ENCODE measurements around the gene NDUFB10. TPM values are rescaled to one million over a fixed set of nuclear protein-coding genes. Genes with fewer than 3 reads are reported as not detected.

Gene NDUFB10
- total RNA-seq, 2 donors from 2014 or later = 65.3 to 122 TPM

DNA sequence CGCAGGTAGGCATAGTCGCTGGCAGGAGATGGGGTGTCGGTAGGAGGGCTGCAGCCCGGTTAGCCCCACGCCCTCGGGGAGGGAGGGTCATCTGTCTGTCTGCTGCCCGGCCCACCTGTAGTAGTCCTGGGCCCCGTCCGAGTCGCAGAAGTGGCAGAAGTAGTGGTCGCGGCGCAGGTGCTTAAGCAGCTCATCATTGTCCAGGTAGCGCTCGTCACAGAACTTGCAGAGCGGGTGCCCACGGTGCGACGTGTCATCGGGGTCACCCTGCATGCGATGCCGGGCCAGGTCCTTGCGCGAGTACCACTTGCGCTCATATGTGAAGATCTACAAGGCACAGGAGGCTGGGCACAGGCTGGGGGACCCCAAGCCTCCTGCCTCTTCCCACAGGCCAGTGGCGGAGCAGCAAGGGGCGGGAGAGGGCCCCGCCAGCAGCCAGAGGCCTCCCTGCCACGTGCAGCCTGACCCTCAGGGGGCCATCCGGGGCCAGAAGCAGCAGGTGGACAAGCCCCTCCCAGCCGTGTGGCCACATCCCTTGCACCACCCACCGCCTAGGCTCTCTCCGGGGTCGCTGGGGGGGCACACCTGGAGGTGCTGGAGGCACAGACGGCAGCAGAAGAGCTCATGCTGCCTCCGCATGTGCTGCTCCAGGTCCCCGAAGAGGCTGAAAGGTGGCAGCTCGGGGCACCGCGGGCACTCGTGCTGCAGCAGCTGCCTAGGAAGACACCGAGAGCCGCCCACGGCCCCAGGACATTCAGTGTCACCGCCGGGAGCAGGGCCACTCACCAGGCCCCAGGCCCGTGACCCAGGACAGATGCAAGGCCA is 43.3 kb downstream of the NDUFB10 start:
- no peak overlapping the region for H3K4me3 Mint-ChIP-seq
- peaks cover 46% of the 10 kb centered on the region for H3K36me3 Mint-ChIP-seq (ENCODE audit: low read depth)
- H3K4me1 Mint-ChIP-seq = peaks cover 10% of the 10 kb centered on the region
- no peak overlapping the region for H3K27ac Mint-ChIP-seq
- no peaks in the 10 kb centered on the region for H3K9me3 Mint-ChIP-seq
- no peaks in the 10 kb centered on the region for H3K27me3 Mint-ChIP-seq
- ATAC-seq (replicated peaks) = no peak

DNA sequence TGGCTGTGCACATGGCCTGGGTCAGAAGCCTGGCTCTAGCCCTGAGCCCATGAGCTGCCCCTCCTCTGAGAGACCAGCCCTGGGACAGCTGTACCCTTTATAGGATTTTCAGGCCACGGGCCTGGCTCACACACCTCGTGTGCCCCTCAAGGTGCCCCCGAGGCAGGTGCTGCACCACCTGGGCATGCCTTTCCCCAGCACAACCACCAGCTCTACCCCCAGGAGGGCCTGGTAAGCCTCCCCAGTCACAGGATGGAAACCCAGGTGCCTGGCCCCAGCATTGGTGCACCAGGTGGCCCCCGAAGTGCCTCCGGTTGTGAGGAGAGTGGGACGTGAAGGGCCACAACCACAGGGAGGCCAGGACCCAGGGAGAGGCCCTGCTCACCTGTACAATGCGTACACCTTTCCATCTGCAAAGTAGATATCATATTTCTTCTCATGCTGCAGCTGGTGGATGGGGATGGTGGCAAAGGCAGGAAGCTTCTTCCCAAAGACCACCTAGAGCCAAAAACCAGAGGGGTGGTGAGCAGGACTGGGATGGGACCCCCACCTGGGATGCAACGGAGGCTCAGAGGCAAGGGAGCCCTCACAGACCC is 44.0 kb downstream of the NDUFB10 start:
- Mint-ChIP-seq H3K27ac (no peak overlapping the region), H3K4me1 (peaks cover 16% of the 10 kb centered on the region)
- no peak for ATAC-seq (replicated peaks)

DNA sequence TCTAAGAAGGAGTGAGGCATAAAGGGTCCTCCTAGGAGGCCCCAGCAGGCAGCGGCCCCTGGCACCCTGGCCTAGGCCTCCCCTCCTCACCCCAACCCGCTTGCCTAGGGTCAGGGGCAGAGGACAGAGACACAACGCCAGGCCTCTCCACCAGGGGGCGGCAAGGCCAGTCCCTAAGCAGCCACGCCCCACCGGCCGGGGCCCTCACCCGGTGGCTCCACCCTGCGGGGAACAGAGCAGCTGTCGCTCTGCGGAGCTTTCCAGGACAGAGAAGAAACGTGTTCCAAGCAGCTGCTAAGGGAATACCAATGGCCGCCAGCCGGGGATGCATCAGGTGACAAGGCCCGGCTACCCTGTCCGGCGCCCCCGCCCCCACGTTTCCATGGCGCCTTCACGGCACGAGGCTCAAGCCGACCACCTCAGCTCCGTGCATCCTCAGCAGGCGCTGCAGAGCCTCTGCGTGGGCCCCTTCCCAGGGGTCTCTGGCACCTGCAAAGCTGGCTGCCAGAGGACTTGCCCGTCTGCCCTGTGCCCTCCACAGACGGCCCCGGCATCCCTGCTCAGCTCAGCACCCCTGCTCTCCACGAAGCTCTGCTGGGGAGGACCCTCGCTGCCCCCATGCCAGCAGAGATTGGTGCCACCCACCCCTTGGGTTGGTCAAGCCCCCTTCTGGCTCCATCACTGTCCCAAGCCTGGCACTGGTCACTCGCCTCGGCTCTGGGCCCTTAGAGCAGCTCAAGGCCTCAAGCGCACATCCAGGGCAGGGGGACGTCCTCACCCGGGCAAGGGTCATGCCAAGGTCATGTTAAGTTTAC is 44.7 kb downstream of the NDUFB10 start:
- H3K36me3 Mint-ChIP-seq (ENCODE audit: low read depth) = peaks cover 45% of the 10 kb centered on the region
- peaks cover 20% of the 10 kb centered on the region for H3K4me1 Mint-ChIP-seq
- no peak overlapping the region for H3K27ac Mint-ChIP-seq
- no peaks in the 10 kb centered on the region for H3K27me3 Mint-ChIP-seq
- H3K9me3 Mint-ChIP-seq = no peaks in the 10 kb centered on the region
- no peak overlapping the region for H3K4me3 Mint-ChIP-seq
- ATAC-seq (replicated peaks) = peak; percentile 95

More for the DNA sequence above, 44.0 kb downstream of the NDUFB10 start:
- H3K27me3 Mint-ChIP-seq = no peaks in the 10 kb centered on the region
- no peaks in the 10 kb centered on the region for H3K9me3 Mint-ChIP-seq
- no peak overlapping the region for H3K4me3 Mint-ChIP-seq
- H3K36me3 Mint-ChIP-seq (ENCODE audit: low read depth) = peaks cover 46% of the 10 kb centered on the region

DNA sequence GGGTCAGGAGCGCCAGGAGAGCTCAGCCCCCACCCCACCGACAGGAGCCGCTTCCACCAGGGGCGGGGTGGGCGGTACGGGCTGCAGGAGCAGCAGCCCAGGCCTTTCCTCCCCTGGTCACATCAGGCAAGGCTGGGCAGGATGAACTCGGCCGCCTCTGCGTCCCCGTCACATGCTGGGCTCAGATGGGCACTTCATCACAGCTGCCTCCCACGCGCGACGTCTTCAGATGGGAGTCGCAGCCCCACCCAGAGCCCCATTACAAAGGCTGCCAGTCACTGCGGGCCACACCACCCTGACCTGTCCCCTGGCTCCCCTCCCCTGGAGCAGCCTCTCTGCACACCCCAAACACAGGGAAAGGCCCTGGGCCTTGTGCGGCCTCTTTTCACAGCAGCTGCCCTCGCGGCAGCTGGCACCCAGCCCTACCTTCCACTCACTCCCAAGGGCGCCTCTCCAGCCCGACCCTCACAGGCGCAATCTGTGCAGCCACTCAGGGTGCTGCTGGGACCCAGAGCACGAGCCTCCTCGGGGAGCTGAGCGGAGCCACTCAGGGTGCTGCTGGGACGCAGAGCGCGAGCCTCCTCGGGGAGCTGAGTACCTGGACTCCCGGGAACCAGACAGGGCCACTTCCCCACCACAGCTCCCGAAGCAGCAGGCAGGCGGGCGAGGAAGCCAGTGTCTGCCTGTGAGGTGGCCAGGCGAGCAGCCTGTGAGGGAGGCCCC is 45.6 kb downstream of the NDUFB10 start:
- Mint-ChIP-seq H3K9me3 (no peaks in the 10 kb centered on the region), H3K4me1 (peaks cover 20% of the 10 kb centered on the region), H3K36me3 (ENCODE audit: low read depth) (peaks cover 45% of the 10 kb centered on the region), H3K27me3 (no peaks in the 10 kb centered on the region), H3K27ac (no peak overlapping the region), H3K4me3 (no peak overlapping the region)
- no peak for ATAC-seq (replicated peaks)

- Mint-ChIP-seq H3K4me3 (no peak overlapping the region), H3K27ac (peak overlapping the region; percentile 52)
Observed at GRCh38 chr16:2005646-2006045, 46.3 kb downstream of the NDUFB10 start.

DNA sequence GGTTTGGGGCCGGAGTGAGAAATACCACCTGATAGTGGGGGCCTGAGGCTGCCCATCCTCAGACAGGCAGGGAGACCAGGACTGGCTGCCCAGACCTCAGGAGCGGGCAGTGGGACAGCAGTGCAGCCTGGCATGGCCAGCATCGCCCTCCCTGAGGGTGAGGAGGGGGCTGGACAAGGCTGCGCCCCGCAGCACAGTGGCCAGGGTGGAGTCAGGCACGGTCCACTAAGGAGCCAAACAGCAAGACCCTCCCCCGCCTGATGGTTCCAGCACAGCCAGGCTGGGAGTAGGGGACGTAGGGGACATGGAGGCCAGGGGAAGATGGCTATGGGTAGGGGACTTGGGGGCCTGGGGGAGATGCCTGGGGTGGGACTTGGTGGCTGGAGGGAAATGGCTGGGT is 47.0 kb downstream of the NDUFB10 start:
- Mint-ChIP-seq H3K9me3 (no peaks in the 10 kb centered on the region), H3K36me3 (ENCODE audit: low read depth) (peaks cover 34% of the 10 kb centered on the region), H3K27me3 (no peaks in the 10 kb centered on the region), H3K27ac (peak overlapping the region; percentile 52), H3K4me1 (peaks cover 20% of the 10 kb centered on the region), H3K4me3 (peak overlapping the region; percentile 91)
- no peak for ATAC-seq (replicated peaks)

More at GRCh38 chr16:2005646-2006045, 46.3 kb downstream of the NDUFB10 start:
- Mint-ChIP-seq H3K36me3 (ENCODE audit: low read depth) (peaks cover 41% of the 10 kb centered on the region), H3K27me3 (no peaks in the 10 kb centered on the region), H3K9me3 (no peaks in the 10 kb centered on the region), H3K4me1 (peaks cover 20% of the 10 kb centered on the region)
- ATAC-seq (replicated peaks) = no peak

DNA sequence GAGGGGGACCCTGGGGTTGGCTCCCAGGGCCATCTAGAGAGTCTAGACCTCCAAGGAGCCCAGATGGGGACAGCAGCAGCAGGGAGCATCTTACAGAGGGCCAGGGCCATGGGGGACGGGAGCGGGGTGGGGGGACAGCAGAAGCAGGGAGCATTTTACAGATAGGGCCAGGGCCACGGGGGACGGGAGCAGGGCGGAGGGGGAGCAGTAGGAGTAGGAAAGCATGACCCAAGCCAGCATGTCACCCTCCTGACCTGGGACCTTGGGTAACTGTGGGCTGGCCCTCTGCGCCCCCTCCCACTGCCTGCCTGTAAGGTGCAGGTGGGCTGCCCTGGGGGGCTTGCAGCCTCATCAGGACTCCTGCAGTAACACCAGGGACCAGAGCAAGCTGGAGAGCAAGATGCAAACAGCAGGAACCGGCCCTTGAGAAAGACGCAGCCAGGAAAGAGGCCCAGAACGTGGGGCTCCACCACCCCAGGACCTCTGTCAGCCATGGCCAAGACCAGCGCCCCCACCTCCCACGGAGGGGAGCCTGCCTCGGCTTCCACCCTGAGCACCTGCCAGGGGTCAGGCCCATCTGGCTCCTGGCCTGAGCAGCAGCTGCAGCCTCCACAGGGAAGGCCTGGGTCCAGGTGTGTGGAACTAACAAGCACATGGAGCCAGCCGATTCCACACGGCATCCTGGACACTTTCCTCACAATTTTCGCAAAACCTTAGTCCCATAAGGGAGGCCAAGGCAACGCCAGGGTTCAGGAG is 47.9 kb downstream of the NDUFB10 start:
- Mint-ChIP-seq H3K4me1 (peaks cover 20% of the 10 kb centered on the region), H3K9me3 (no peaks in the 10 kb centered on the region), H3K4me3 (peak overlapping the region; percentile 91), H3K36me3 (ENCODE audit: low read depth) (peaks cover 27% of the 10 kb centered on the region), H3K27ac (peak overlapping the region; percentile 93), H3K27me3 (no peaks in the 10 kb centered on the region)
- ATAC-seq (replicated peaks) = no peak

DNA sequence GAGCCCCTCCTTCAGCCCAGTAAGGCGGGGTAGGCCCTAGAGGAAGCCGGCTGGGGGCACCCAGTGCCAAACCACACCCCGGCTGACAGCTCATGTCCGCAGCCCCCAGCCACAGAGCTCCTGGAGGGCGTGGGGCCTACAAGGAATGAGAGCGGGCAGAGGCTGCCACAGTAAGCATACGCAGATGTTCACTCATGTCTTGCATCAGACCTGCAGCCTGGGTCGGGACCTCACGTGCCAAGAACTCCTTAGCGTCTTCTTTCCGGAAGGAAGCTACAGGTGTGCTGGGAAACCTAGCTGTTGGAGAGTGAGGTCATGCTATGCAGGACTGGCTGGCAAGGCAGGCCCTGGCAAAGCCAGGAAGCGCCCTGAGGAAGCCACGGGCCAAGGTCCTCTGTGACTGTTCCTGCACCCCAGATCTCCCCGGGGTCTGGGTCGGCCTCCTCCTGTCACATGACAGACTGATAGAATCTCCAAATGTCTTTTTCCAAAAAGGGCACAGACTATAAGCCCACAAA is 48.7 kb downstream of the NDUFB10 start:
- Mint-ChIP-seq H3K27me3 (no peaks in the 10 kb centered on the region), H3K4me1 (peaks cover 20% of the 10 kb centered on the region), H3K4me3 (peak overlapping the region; percentile 91), H3K9me3 (no peaks in the 10 kb centered on the region), H3K36me3 (ENCODE audit: low read depth) (peaks cover 23% of the 10 kb centered on the region), H3K27ac (peak overlapping the region; percentile 93)
- ATAC-seq (replicated peaks) = no peak

- Mint-ChIP-seq H3K4me3 (peak overlapping the region; percentile 91), H3K27ac (peak overlapping the region; percentile 93), H3K4me1 (peaks cover 20% of the 10 kb centered on the region), H3K9me3 (no peaks in the 10 kb centered on the region), H3K27me3 (no peaks in the 10 kb centered on the region), H3K36me3 (ENCODE audit: low read depth) (peaks cover 23% of the 10 kb centered on the region)
- no peak for ATAC-seq (replicated peaks)
Observed at GRCh38 chr16:2008631-2009163, 49.4 kb downstream of the NDUFB10 start.

DNA sequence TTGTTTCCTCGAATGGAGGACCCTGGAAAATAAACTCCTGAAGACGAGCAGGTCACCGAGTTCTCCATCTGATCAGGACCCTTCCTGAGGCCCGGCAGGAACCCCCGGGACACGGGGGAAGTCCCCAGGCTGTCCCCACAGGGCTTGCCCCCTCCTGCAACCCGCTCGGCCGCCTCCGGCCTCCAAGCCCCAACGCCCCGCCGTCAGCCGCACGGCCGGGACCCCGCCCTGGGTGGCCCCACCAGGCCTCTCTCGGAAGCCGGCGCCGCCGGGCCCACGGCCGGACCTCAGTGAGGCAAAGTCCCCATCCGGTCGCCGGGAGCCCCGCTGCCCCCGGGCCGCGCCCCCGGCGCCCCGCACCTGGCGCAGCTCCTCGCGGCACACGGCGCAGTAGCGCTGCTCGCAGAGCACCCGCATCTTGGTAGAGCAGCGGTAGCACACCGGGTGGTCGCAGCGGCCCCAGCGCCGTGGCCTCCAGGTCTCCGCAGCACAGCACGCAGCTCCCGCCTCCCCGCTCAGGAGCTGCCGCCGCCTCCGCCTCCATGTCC is 49.9 kb downstream of the NDUFB10 start:
- peak overlapping the region; percentile 93 for H3K27ac Mint-ChIP-seq
- H3K27me3 Mint-ChIP-seq = no peaks in the 10 kb centered on the region
- H3K4me3 Mint-ChIP-seq = peak overlapping the region; percentile 91
- peaks cover 20% of the 10 kb centered on the region for H3K4me1 Mint-ChIP-seq
- ATAC-seq (replicated peaks) = peak; percentile 37
- H3K36me3 Mint-ChIP-seq (ENCODE audit: low read depth) = peaks cover 23% of the 10 kb centered on the region
- H3K9me3 Mint-ChIP-seq = no peaks in the 10 kb centered on the region

- H3K4me1 Mint-ChIP-seq = peaks cover 20% of the 10 kb centered on the region
- no peaks in the 10 kb centered on the region for H3K9me3 Mint-ChIP-seq
- ATAC-seq (replicated peaks) = peak; percentile 99
- peak within 1 kb of the TSS; percentile 94 for H3K4me3 Mint-ChIP-seq
- peaks cover 23% of the 10 kb centered on the region for H3K36me3 Mint-ChIP-seq (ENCODE audit: low read depth)
- peak within 1 kb of the TSS; percentile 93 for H3K27ac Mint-ChIP-seq
- H3K27me3 Mint-ChIP-seq = no peaks in the 10 kb centered on the region
Observed at GRCh38 chr16:2009791-2010510, 50.6 kb downstream of the NDUFB10 start, which contains the start of gene ZNF598. Gene ZNF598 (minus strand): TSS chr16:2009821.

All from activated T-helper 17 cell treated with anti-CD3 and anti-CD28 coated beads, Interleukin-2, amount 50 U/mL, for 72 hours (primary cell).